NOMO-1 treated with DMSO at 0.1 percent for 48 hours (cell line): ENCODE measurements around the gene CDT1.

Experiments
- DNase-seq: peaks from one replicate; lab custom pipeline; 2025; ENCODE audit not compliant: unreplicated experiment; lab: John Stamatoyannopoulos, UW

The CDT1 gene

DNA sequence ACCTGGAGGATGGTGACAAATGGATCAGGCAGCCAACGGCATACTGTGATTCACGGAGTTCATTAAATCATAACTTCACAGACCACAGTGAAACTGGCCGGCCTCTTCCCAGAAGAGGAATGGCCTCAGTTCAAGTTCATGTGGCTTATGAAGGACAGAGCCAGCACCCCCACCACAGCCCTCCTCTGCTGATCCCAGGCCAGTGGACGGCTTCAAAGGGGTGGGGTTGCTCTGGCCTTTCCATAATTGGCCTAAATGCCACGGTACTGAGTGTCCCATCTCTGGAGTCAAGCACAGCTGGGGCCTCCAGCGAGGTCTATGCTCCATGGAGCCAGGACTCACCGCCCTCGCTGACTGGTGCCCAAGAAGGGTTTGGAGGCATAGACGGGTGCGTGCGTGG lies 31.8 kb downstream of the CDT1 start:
- no peak for DNase-seq

DNA sequence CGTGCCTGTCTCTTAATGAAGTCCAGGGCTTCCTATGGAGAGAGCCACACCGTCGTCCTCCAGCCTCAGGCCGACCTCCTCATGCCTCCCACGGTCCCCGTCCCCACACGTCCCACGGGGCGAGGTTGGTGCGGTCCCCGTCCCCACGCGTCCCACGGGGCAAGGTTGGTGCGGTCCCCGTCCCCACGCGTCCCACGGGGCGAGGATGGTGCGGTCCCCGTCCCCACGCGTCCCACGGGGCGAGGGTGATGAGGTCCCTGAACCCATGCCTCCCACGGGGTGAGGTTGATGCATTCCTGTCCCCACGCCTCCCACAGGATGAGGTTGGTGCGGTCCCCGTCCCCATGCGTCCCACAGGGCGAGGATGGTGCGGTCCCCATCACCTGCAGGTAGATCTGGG lies 32.2 kb downstream of the CDT1 start:
- DNase-seq, result no peak

DNA sequence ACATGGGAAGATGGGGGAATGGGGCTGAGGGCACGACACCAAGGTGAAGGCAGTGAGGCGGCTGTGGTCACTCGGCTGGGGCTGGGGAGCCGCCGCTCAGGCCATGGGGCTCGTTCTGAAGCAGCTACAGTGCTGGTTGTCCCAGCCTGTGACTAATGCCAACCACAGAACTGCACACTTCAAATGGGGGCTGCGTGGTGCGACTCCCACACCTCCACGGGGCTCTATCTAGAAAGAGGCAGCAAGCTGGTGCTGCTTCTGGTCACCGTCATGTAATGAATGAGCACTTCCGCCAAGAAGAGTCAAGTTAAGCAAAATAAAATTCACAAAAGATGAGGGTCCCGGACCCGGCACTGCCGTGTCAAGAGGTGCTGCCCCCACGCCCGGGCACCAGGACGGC lies 33.2 kb downstream of the CDT1 start:
- no peak for DNase-seq

- DNase-seq, result no peak
Measured at GRCh38 chr16:88837806-88838205, 34.2 kb downstream of the CDT1 start.

DNA sequence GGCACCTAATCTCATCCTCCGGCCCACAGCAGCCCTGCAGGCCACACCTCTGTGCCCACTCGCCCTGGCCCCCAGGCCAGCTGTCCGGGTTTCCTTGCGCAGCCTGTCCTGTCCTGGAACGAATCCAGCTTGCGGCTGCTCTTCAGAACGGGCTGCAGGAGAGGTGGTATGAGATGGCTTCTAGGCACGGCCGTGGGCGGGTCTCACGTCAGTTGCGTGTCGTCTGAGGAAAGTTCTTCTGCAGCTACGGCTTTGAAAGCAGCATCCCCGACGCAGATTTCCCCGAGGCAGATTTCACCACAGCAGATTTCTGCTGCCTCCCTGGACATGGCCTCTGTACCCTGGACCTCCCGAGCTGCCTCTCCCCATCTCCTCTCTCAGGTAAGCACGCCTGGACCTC lies 35.0 kb downstream of the CDT1 start:
- no peak for DNase-seq

DNA sequence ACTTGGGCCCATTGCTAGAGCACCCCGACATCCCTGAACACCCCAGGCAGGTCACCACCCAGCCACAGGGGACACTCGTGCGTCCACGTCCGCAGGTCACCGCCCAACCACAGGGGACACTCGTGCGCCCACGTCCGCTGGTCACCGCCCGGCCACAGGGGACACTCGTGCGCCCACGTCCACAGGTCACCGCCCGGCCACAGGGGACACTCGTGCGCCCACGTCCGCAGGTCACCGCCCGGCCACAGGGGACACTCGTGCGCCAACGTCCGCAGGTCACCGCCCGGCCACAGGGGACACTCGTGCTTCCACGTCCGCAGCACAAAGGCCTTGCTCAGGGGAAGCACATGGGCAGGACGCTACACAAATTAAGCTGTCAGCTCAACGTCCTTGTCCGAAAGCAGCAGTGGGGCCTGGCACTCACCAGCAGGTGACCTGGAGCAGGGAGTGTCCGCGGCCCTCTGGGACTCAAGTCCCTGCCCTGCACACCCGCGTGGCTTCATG lies 35.5 kb downstream of the CDT1 start:
- peak; percentile 21 for DNase-seq

- DNase-seq, result peak; percentile 52
Measured at GRCh38 chr16:88839745-88840599, 36.4 kb downstream of the CDT1 start.

- DNase-seq, result no peak
Measured at GRCh38 chr16:88840600-88841215, 37.1 kb downstream of the CDT1 start.

DNA sequence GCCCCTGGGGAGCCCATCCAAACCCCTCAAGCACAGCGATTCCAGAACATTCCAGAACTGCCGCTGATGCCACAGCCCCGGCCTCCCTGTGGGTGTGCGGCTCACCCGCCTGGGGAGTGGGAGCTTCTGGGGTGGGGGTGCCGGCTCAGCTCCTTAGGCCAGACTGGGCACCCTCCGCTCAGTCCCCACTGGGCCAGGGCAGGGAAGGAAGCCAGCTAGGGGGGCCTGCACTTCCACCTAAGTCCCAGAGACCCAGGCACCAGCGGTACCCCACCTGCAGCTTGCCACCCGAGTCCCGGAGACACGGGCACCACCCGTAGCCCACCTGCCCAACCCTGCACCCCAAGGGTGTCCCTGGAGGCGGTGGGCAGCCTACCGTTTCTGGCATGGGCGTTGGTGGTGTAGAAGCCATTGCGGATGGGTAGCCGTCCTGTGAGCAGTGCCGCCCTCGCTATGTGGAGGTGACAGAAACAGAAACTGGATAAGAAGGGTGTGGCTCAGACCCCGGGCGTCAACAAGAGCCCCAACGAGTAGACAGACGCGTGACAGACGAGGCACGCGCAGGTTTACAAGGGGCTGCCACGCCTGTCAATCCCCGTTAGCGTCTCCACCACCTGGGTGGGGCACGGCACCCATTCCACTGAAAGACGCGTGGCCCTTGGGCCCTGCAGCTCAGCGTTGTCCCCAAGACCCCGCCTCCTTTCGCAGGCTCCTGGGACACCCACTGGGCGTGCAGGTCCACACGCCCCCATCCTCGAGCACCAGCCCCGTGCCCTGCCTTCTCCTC lies 38.1 kb downstream of the CDT1 start:
- no peak for DNase-seq

DNA sequence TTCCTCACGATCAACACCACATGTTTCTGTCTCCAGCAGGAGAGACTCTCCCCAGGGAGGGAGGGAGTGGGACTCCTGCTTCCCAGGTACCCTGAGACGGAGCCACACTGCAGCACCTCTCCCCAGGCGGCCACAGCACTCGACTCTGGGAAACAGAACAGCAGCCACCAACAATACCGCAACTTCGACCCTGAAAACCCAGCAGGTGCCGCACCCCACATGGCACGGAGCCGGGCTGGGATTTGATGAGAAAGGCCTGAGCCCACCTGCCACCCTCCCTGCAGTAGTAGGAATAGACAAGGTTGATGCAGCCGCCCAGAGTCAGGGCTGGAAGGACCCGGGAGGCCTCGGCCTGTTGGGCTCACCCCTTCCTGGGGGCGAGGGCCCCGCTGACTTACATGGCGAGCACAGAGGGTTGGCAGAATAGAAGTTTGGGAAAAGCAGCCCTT lies 38.7 kb downstream of the CDT1 start:
- DNase-seq, result no peak

- no peak for DNase-seq
Measured at GRCh38 chr16:88842806-88843205, 39.2 kb downstream of the CDT1 start.

DNA sequence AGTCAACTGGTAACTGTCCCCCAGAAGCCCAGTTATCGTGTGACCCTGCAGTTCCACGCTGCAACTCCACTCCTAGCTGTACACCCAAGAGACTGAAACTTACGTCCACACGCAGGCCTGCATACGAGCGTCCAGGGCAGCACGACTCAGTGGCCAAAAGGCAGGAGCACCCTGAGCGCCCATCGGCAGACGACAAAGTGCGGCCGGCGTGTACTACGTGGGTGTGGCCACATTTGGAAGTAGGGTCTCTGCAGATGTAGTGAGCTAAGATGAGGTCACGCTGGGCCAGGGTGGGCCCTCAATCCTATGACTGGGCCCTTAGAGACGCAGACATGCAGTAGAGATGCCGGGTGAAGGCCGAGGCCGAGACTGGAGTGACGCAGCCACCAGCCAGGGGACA lies 39.7 kb downstream of the CDT1 start:
- DNase-seq, result no peak

DNA sequence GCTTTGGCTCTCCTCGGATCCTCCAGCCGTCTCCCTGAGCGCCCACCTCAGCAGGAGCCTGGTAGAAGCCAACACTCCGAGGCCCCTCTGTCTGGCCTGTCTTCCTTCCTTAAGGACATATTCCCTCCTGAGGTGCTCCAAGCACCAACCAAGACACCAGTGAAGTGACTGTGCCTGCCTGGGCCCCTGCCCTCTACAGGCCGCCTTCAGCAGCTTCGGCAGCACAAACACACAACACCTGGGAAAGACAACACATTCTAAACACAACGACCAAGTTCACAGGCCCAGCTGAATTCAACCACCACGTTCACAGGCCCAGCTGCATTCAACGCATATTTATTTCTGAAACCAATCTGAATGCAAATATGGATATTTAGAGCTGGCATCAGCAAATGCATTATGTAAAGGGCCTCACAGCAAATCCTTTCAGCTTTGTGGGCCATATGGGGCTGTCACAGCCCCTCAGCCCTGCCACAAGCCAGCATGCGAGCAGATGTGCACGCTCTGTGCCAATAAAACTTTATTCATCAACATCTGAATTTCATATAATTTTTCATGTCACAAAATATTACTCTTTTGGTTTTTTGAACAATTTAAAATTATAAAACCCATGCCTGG lies 40.9 kb downstream of the CDT1 start:
- DNase-seq, result no peak

GRCh38 chr16:88846088-88846487 lies 42.5 kb downstream of the CDT1 start:
- no peak for DNase-seq

- no peak for DNase-seq
Measured at GRCh38 chr16:88847654-88848053, 44.1 kb downstream of the CDT1 start.

DNA sequence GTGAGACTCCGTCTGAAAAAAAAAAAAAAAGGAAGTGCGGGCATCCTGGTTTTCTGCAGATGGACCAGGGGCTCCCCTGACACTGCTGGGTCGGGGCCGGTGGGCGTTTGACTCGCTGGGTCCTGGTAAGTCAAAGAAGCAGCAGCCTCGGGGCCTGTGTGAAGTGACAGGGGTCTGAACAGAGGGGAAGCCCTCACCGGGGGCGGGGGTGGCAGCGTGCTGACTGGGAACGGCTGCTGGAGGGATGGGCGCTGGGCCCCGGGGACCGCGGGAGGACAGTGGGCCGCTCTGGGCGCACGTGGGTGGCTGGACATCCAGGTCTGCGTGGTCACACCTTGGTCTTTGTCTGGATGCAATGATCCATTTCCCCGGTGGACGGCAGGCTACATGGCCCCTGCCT lies 45.0 kb downstream of the CDT1 start:
- DNase-seq, result no peak

DNA sequence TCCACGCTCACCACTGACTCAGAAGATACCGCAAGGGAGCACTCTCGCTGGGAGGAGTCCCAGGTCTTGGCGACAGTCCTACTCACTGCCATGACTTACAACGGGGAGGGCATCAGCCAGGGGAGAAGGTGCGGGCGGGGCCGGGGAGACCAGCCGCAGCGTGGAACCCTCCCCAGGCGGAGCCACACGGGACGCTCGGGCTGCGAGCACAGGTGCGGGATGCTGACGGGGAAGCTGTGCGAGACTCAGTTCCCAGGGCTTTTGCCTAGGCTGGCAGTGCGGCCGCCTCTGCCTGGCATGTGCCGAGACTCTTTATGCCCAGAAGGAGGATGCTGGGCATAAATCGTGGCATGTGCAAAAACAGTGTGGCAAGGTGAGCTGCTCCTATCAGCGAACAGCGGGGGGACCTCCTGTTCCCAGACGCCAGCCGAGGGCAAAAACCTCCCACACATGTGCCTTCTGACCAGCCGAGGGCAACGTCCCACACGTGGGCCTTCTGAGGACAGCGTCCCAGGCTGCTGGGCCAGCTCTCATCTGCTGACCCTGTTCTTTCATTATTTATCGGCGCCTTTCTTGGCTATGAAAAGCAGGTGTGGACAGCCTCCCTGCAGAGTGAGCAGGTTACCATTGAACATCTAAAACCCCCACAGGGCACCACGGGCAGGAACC lies 47.1 kb downstream of the CDT1 start:
- no peak for DNase-seq

GRCh38 chr16:88851616-88852015 lies 48.0 kb downstream of the CDT1 start:
- DNase-seq, result no peak

DNA sequence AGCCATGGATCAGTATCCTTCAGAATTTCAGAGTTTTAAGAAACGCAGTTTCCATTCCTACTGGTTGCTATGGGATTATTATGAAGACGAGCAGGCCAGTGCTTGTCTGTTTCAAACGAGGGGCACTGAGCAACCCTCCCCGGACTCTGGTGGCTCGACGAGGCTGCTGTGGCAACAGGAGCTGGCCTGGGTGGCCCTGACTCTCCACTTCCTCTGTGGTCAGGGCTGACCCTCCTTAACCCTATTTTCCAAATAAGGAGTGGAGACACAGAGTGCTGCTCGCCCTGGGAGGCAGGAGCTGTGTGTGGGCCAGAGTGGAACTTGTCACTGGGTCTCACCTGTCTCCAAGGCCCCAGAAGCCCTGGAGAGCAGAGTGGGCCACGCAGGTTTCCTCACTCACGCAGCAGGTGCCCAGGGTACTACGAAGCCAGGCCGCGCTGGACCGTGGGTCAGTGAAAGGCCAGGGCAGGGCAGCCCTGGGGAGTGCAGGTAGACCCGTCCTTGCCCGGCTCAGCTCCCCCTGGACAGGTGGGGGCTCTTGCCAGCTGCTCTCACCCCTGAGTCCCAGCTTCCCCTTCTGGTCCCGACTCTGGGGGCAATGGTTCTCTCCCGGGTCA lies 49.8 kb downstream of the CDT1 start:
- DNase-seq, result no peak
